H9 (cell line): Measurements from ENCODE around the gene MYO18B. TPM values are rescaled to one million over a fixed set of nuclear protein-coding genes. Genes with fewer than 3 reads are reported as not detected.

Experiments
- DNase-seq: peaks from one replicate; pipeline ENCODE4 v3.0.0-alpha.2; 2017
- H2AFZ ChIP-seq: one replicate; pipeline ENCODE4 v1.6.1; 2013; ENCODE audit warnings: mild to moderate bottlenecking, low read length, control low read depth, moderate library complexity
- H2AK5ac ChIP-seq: 2 replicates; pipeline ENCODE4 v1.6.1; 2013; ENCODE audit warnings: low read length, control low read depth, mixed read lengths; ENCODE audit not compliant: insufficient read length
- H2BK120ac ChIP-seq: one replicate; pipeline ENCODE4 v1.6.1; 2013; ENCODE audit warnings: low read depth, mild to moderate bottlenecking, low read length, control low read depth, inconsistent platforms; ENCODE audit not compliant: poor library complexity, severe bottlenecking
- H2BK12ac ChIP-seq: 2 replicates; pipeline ENCODE4 v1.6.1; 2013; ENCODE audit warnings: low read length, control low read depth, mixed read lengths, low read depth; ENCODE audit not compliant: insufficient read length
- H2BK15ac ChIP-seq: 2 replicates; pipeline ENCODE4 v1.6.1; 2013; ENCODE audit warnings: low read depth, low read length, control low read depth
- H2BK20ac ChIP-seq: one replicate; pipeline ENCODE4 v1.6.1; 2013; ENCODE audit warnings: low read depth, mild to moderate bottlenecking, low read length, control low read depth, inconsistent platforms; ENCODE audit not compliant: poor library complexity, severe bottlenecking
- H2BK5ac ChIP-seq: 2 replicates; pipeline ENCODE4 v1.6.1; 2013; ENCODE audit warnings: low read length, control low read depth, mixed read lengths; ENCODE audit not compliant: insufficient read length
- H3K14ac ChIP-seq: 2 replicates; pipeline ENCODE4 v1.6.1; 2013; ENCODE audit warnings: low read length, control low read depth; ENCODE audit not compliant: insufficient read depth
- H3K18ac ChIP-seq: 2 replicates; pipeline ENCODE4 v1.6.1; 2013; ENCODE audit warnings: low read depth, mild to moderate bottlenecking, mixed read lengths, low read length, control low read depth; ENCODE audit not compliant: insufficient read length
- H3K23ac ChIP-seq: 2 replicates; pipeline ENCODE4 v1.6.1; 2013; ENCODE audit warnings: low read length, control low read depth, mixed read lengths, low read depth; ENCODE audit not compliant: insufficient read length
- H3K23me2 ChIP-seq: 2 replicates; pipeline ENCODE4 v1.6.1; 2013; ENCODE audit warnings: low read depth, mild to moderate bottlenecking, mixed read lengths, low read length, control low read depth; ENCODE audit not compliant: insufficient read length, poor library complexity, severe bottlenecking
- H3K27ac ChIP-seq: 2 replicates; pipeline ENCODE4 v1.5.1; 2013; ENCODE audit warnings: low read length, control low read depth, mixed read lengths, low read depth; ENCODE audit not compliant: insufficient read length
- H3K27me3 ChIP-seq: 2 replicates; pipeline ENCODE4 v1.6.1; 2013; ENCODE audit warnings: low read length, control low read depth, inconsistent platforms; ENCODE audit not compliant: insufficient read depth
- H3K4ac ChIP-seq: 2 replicates; pipeline ENCODE4 v1.6.1; 2013; ENCODE audit warnings: low read depth, mild to moderate bottlenecking, control low read depth, inconsistent platforms, low read length, moderate library complexity
- H3K4me1 ChIP-seq: 2 replicates; pipeline ENCODE4 v1.6.1; 2013; ENCODE audit warnings: low read length, control low read depth, inconsistent platforms; ENCODE audit not compliant: insufficient read depth
- H3K4me2 ChIP-seq: 2 replicates; pipeline ENCODE4 v1.6.1; 2013; ENCODE audit warnings: low read length, control low read depth, mixed read lengths; ENCODE audit not compliant: insufficient read length, insufficient read depth
- H3K56ac ChIP-seq: 2 replicates; pipeline ENCODE4 v1.6.1; 2013; ENCODE audit warnings: low read depth, mild to moderate bottlenecking, mixed read lengths, low read length, control low read depth; ENCODE audit not compliant: insufficient read length
- H3K79me1 ChIP-seq: 2 replicates; pipeline ENCODE4 v1.6.1; 2013; ENCODE audit warnings: low read depth, mild to moderate bottlenecking, moderate library complexity, low read length, control low read depth, inconsistent platforms; ENCODE audit not compliant: insufficient read depth, poor library complexity, severe bottlenecking
- H3K79me2 ChIP-seq: 2 replicates; pipeline ENCODE4 v1.6.1; 2013; ENCODE audit warnings: low read length, control low read depth, inconsistent platforms; ENCODE audit not compliant: insufficient read depth
- H3K9ac ChIP-seq: 2 replicates; pipeline ENCODE4 v1.6.1; 2013; ENCODE audit warnings: low read length, control low read depth, mixed read lengths; ENCODE audit not compliant: insufficient read length; ENCODE audit errors: extremely low read depth
- H3K9me3 ChIP-seq: one replicate; pipeline ENCODE4 v1.6.1; 2013; ENCODE audit warnings: low read depth, low read length, inconsistent platforms; ENCODE audit not compliant: control insufficient read depth
- H3T11ph ChIP-seq: one replicate; pipeline ENCODE4 v1.6.1; 2013; ENCODE audit warnings: mild to moderate bottlenecking, low read length, control low read depth, inconsistent platforms
- H4K20me1 ChIP-seq: one replicate; pipeline ENCODE4 v1.6.1; 2013; ENCODE audit not compliant: control insufficient read depth, insufficient read length, insufficient read depth
- H4K5ac ChIP-seq: 2 replicates; pipeline ENCODE4 v1.6.1; 2013; ENCODE audit warnings: low read depth, mild to moderate bottlenecking, mixed read lengths, low read length, control low read depth; ENCODE audit not compliant: insufficient read length
- H4K8ac ChIP-seq: replicated peaks from 2 replicates; pipeline ENCODE4 v1.6.1; 2013; ENCODE audit warnings: low read length, control low read depth, mixed read lengths, low read depth; ENCODE audit not compliant: insufficient read length
- H4K91ac ChIP-seq: 2 replicates; pipeline ENCODE4 v1.6.1; 2013; ENCODE audit warnings: low read depth, mild to moderate bottlenecking, moderate library complexity, mixed read lengths, low read length, control low read depth; ENCODE audit not compliant: insufficient read length
- H3K27ac Mint-ChIP-seq, 3 experiments: 2 replicates in 2 of 3; 3 replicates in 1 of 3; pipeline ENCODE4 v1.8.0; 2020 to 2021; ENCODE audit warnings: mixed read lengths in 3 of 3, mild to moderate bottlenecking in 1 of 3, moderate library complexity in 1 of 3
- H3K27me3 Mint-ChIP-seq: 2 replicates; pipeline ENCODE4 v1.8.0; 2021; ENCODE audit warnings: low read depth, mild to moderate bottlenecking, moderate library complexity, mixed read lengths
- H3K36me3 Mint-ChIP-seq, 3 experiments: 2 replicates in 2 of 3; 3 replicates in 1 of 3; pipeline ENCODE4 v1.8.0; 2020 to 2021; ENCODE audit warnings: low read depth in 3 of 3, mixed read lengths in 3 of 3; ENCODE audit not compliant: insufficient read depth in 1 of 3
- H3K4me1 Mint-ChIP-seq, 2 experiments: 2 replicates each; pipeline ENCODE4 v1.8.0; 2020; ENCODE audit warnings: mixed read lengths in 2 of 2
- H3K4me3 Mint-ChIP-seq, 2 experiments: 2 replicates in 1 of 2; 3 replicates in 1 of 2; pipeline ENCODE4 v1.8.0; 2020 to 2021; ENCODE audit warnings: mild to moderate bottlenecking in 2 of 2, mixed read lengths in 2 of 2, moderate library complexity in 1 of 2
- H3K9me3 Mint-ChIP-seq, 2 experiments: 2 replicates in 1 of 2; 3 replicates in 1 of 2; pipeline ENCODE4 v1.8.0; 2020; ENCODE audit warnings: mild to moderate bottlenecking in 2 of 2, mixed read lengths in 2 of 2, moderate library complexity in 1 of 2
- WGBS: extraction: QIAGEN DNeasy Blood & Tissue Kit; methylation state at CpG from one replicate; pipeline ENCODE4 v1.1.7; 2013; ENCODE audit warnings: missing lambda C conversion rate, low lambda C conversion rate, mixed read lengths; ENCODE audit not compliant: insufficient read length; ENCODE audit errors: extremely low coverage; 5-methylcytosine and 5-hydroxymethylcytosine counted together
- total RNA-seq: library from RNA; stranded (reverse); gene quantifications from 2 replicates; pipeline ENCODE4 v1.2.1, GENCODE V29; 2021
- TF ChIP-seq, protein P1 (sequence below): fragments of 200-600 bp; sonication (generic); conservative IDR thresholded peaks from 3 replicates; pipeline ENCODE4 v1.8.0; 2021; ENCODE audit warnings: antibody characterized with exemption, mild to moderate bottlenecking

MYO18B gene
- total RNA-seq, 1 experiment from 2014 or later = 0.46 TPM

DNA sequence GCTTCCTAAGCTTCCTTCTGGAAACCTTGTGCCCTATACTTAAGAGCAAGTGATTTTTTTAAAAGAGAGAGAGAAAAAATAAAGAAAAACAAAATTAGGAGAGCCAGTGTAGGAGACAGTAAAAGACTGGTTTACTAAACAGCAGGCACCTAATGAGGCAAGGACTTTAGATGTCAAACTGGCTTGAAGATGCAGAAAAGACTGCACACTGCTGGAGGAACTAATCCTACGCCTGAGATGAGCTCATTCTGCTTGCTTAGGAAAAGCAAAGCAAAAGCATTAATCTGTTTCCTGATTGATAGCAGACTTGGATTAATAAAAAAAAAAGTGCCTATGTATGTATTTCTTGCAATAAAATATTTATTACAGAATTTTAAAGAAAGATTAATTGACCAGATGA lies 313.7 kb downstream of the MYO18B start:
- Mint-ChIP-seq H3K27me3 (peaks cover 3% of the 10 kb centered on the region), H3K27ac (peak overlapping the region in 1 of 3 experiments; percentile 34; a peak in 1 of 7 replicates), H3K9me3 (no peaks in the 10 kb centered on the region; a peak in 1 of 5 replicates), H3K36me3 (no peaks in the 10 kb centered on the region), H3K4me3 (no peak overlapping the region), H3K4me1 (peaks cover 36 to 37% of the 10 kb centered on the region in 2 experiments)
- H4K8ac ChIP-seq = no peak overlapping the region
- no peak overlapping the region for H3K18ac ChIP-seq
- no peak overlapping the region for H2BK5ac ChIP-seq
- H2BK12ac ChIP-seq = no peak overlapping the region
- H3K23me2 ChIP-seq = no peaks in the 10 kb centered on the region
- no peak overlapping the region for H2AFZ ChIP-seq
- H3K4ac ChIP-seq = no peak overlapping the region
- no peaks in the 10 kb centered on the region for H3K9me3 ChIP-seq
- no peak overlapping the region for H3K23ac ChIP-seq
- H3K4me2 ChIP-seq = no peak overlapping the region
- no peak overlapping the region for H2AK5ac ChIP-seq
- H3K79me2 ChIP-seq = no peaks in the 10 kb centered on the region
- H3K27me3 ChIP-seq = no peaks in the 10 kb centered on the region
- WGBS = no CpG with 5 or more reads among the region's 1 CpG
- no peak overlapping the region for H3T11ph ChIP-seq
- no peak overlapping the region for H3K56ac ChIP-seq
- no peak overlapping the region for H2BK120ac ChIP-seq
- no peak overlapping the region for H4K5ac ChIP-seq
- H4K91ac ChIP-seq = no peak overlapping the region
- no peak overlapping the region for H3K14ac ChIP-seq
- no peak for DNase-seq
- TF ChIP-seq, protein P1, sequence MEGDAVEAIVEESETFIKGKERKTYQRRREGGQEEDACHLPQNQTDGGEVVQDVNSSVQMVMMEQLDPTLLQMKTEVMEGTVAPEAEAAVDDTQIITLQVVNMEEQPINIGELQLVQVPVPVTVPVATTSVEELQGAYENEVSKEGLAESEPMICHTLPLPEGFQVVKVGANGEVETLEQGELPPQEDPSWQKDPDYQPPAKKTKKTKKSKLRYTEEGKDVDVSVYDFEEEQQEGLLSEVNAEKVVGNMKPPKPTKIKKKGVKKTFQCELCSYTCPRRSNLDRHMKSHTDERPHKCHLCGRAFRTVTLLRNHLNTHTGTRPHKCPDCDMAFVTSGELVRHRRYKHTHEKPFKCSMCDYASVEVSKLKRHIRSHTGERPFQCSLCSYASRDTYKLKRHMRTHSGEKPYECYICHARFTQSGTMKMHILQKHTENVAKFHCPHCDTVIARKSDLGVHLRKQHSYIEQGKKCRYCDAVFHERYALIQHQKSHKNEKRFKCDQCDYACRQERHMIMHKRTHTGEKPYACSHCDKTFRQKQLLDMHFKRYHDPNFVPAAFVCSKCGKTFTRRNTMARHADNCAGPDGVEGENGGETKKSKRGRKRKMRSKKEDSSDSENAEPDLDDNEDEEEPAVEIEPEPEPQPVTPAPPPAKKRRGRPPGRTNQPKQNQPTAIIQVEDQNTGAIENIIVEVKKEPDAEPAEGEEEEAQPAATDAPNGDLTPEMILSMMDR = no peak
- no peaks in the 10 kb centered on the region for H3K79me1 ChIP-seq
- H4K20me1 ChIP-seq = no peaks in the 10 kb centered on the region
- no peak overlapping the region for H3K9ac ChIP-seq
- H2BK20ac ChIP-seq = no peak overlapping the region
- H3K4me1 ChIP-seq = peaks cover 2% of the 10 kb centered on the region; the same call in 1 of the 2 replicates
- H2BK15ac ChIP-seq = no peak overlapping the region
- H3K27ac ChIP-seq = no peak overlapping the region
